GM21381 (cell line): Measurements from ENCODE around the gene ABCB4.

Experiments used
- ATAC-seq: cut with Tn5 transposase; IDR thresholded peaks from one replicate; pipeline ENCODE4 v1.9.1; 2021; ENCODE audit warnings: mild to moderate bottlenecking, moderate library complexity; ENCODE audit not compliant: unreplicated experiment

Gene ABCB4

DNA sequence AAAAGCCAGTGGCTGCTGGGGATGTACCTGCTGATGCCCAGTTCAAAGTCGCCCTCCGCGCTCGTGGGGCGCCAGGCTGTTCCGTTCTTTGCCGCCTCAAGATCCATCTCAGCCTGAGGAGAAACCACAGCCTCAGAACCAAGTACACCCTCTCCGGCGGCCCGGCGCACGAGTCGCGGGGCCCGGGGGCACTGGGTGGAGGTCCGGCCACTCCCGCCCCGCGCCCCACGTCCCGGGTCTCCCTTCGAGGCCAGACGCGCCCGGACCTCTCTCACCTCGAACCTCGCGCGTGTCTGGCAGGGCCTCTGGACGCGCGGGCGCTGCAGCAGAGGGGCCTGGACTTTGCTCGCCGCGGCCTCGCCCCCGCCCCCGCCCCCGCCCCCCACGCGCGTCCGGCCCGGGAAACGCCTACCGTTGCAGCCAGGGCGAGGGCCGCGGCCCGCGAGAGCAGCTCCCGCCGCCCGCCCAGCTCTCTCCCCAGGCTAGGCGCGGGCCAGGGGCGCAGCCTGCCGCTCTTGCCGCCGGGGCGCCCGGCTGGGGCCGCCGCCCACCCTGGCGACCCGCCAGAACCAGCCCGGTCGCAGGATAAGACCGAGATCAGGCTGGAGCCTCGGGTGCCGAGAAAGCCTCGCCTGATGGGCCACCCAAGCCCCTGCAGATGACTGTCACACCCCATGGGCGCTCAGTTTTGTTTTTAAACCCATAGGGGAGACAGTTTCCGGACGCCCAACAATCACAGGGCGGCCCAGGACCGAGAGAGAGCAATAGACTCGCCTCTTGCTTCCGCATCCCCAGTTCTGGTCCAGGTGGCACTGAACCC, at the start of gene ABCB4:
TSS of gene ABCB4 (minus strand) at position 322 of the 820 bp plus-strand sequence. CDS start at position 107, 215 bp downstream.
- ATAC-seq: peak; percentile 16

- ATAC-seq: no peak
Measured at GRCh38 chr7:87518735-87519134, 43.3 kb upstream of the ABCB4 start.

DNA sequence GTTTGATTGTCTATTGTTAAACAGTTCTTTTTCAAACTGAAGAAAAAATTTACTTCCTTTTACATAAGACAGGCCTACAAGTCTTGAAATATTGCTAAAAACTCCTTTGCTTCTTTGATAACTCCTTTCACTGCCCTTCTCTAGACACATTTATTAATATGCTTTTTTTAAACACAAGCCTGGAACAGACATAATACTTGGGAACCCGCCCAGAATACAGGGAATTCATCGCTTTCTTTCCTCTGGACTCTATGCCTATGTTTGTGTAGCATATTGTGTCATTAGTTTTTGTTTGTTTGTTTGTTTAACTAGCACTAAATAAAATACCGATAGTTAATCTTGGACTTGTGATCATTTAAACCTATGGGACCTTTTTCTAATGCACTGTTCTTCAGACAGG, 42.4 kb upstream of the ABCB4 start:
- no peak for ATAC-seq

- ATAC-seq: no peak
Measured at GRCh38 chr7:87517136-87517815, 41.8 kb upstream of the ABCB4 start.

- no peak for ATAC-seq
Measured at GRCh38 chr7:87513735-87514335, 38.4 kb upstream of the ABCB4 start.

DNA sequence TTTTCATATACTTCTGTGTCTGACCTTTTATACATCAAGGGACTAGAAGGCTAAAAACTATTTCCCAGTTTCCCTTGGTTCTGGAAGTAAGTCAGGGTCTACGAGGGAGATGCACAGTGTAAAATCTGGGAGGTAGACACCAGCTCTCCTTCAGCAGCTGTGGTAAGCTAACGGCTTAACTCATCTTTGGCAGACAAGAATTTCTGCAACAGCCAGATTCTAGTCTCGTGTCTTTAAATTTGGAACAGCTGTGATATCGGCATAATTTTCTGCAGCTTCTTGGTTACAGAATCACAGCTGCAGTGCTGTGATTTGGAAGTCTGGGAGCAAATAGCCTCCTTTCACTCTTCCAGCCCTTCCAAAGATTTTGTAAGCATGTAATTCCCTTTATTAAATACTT, 37.4 kb upstream of the ABCB4 start:
- ATAC-seq: no peak

GRCh38 chr7:87511510-87511909, 36.0 kb upstream of the ABCB4 start:
- no peak for ATAC-seq

DNA sequence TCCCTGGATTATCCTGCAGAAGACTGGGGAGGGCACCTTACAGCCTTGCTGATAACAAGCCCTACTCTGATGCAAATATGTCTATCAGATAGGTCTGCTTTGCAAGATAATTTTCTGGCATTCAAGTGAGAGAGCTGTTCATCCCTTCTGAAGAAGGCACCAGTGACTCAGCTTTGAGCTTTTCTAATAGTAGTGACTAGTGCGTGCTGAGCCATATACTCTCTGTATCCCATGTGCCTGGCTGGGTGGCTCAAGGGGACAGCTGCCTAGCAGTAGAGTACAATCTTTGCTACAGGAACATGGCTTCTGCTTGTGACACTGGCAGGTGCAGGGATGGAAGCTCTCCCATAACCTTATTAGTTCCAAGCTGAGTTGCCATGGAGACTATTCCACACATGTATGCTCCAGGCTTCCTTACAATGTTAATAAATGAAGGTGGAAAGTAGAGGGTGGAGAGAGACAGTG, 35.0 kb upstream of the ABCB4 start:
- ATAC-seq: no peak

GRCh38 chr7:87507446-87507845, 32.0 kb upstream of the ABCB4 start:
- no peak for ATAC-seq

DNA sequence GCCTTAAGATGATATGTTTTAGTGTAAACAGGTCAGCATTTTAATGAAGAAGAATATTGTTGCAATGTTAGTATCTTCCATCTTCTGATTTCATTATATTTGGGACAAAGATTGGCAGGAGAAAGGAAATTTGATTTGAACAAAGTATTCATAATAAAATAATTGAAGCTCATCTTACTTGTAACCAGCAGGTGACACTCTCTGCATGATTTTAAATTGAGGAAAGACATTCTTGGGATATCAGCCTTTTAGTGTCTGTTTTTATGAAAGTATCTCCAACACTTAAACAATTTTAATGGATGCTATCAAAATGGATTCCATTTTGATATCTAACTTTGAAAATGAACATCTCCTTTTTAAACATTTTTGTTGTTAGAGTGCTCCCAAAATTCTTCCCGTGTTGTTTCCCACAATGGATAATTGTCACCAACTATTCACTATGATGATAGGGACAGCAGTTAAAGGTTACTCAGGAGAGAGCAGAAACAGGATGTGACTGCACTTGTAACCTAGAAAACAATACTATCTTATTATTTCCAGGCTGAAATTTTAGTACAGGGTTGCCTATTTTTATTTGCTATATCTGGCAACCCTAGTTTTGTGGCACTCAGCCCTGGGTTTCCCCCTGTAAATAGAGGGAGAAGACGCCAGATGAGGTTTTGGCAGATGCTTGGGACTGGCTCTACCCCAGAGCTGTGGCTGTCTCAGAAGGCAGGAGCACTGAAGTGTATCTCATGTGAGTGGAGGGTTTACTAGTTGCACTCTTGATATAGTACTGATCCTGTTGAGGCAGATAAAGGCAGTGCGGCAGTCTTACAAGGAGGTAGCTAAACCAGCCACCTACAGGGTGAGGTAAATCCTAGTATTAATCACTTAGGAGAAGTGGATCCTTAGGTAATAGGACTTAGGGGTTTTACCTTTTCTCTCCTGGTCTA, 31.0 kb upstream of the ABCB4 start:
- ATAC-seq: no peak

DNA sequence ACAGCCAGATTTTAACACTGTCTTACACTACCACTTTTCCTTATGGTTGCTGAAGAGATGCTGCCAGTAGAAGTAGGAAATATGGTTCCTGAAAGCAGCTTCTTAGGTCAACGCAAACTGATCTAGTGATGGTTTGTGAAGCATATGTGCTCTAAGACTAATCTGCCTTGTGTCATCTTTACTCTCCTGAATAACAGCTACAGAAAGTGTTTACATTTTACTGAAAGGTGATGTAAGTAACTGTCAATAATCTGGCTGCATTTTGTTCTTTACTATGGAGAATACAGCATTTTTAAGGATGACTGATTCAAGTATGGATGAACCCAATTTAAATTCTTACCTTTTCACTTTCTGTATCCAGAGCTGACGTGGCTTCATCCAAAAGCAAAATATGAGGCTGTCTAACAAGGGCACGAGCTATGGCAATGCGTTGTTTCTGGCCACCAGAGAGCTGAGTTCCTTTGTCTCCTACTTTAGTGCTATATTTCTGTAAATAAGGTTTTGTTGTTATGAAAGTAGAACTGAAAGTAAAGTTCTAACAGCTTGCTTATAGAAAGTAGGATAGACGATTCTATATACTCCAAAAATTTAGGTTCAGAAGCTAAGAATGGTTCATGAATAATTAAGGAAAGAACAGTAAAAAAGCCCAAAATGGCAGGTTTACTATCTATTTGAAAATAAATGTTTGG, 30.2 kb upstream of the ABCB4 start:
- no peak for ATAC-seq

DNA sequence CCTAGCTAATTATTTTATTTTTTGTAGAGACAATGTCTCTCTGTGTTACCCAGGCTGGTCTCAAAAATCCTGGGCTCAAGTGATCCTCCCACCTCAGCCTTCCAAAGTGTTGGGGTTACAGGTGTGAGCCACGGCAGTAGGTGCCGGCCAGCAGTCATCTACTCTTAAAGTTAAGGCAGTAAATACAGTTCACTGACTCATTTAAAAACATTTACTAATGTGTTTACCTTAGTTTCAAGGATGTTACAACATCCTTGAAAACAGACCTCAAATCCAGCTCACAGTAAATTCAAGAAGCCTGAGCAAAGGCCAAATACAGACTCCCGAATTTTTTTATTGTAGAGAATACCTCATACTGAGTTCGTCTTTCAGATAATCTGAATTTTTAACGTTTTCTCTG, 29.6 kb upstream of the ABCB4 start:
- ATAC-seq: no peak

- no peak for ATAC-seq
Measured at GRCh38 chr7:87499494-87499893, 24.0 kb upstream of the ABCB4 start.

- no peak for ATAC-seq
Measured at GRCh38 chr7:87498893-87499292, 23.4 kb upstream of the ABCB4 start.

DNA sequence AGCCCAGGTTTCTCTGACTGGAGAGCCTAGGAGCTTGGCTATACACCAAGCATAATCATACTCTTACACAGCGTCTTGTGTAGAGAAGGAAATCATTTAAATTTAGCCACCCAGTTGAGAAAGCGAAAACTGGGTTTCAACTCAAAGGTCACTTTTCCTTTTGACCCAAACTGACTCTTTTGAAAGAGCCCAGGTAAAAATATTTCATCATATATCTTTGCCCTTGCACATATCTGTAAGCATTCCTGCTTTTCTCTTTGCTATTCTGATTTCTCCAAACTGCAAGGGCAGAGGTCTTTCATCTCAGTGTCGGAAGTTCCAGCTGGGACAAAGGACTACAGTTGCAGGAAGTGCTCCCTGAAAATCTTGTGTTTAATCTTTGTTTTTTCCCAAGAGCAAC, 22.0 kb upstream of the ABCB4 start:
- no peak for ATAC-seq

- no peak for ATAC-seq
Measured at GRCh38 chr7:87495366-87495765, 19.9 kb upstream of the ABCB4 start.

GRCh38 chr7:87494454-87494853, 19.0 kb upstream of the ABCB4 start:
- ATAC-seq: no peak

DNA sequence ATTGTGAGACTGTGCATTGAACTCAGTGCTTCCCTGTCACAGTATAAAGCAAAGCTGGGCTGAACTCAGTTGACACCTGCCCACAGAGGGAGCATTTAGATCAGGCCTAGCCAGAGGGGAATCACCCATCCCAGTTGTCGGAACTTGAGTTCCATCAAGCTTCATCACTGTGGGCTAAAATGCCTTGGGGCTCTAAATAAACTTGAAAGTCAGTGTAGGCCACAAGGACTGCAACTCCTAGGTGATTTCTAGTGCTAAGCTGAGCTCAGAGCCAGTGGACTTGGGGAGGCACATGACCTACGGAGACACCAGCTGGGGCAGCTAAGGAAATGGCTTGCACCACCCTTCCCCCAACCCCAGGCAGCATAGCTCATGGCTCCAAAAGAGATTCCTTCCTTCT, 7.7 kb upstream of the ABCB4 start:
- ATAC-seq: no peak

GRCh38 chr7:87482115-87482514, 6.6 kb upstream of the ABCB4 start:
- no peak for ATAC-seq

DNA sequence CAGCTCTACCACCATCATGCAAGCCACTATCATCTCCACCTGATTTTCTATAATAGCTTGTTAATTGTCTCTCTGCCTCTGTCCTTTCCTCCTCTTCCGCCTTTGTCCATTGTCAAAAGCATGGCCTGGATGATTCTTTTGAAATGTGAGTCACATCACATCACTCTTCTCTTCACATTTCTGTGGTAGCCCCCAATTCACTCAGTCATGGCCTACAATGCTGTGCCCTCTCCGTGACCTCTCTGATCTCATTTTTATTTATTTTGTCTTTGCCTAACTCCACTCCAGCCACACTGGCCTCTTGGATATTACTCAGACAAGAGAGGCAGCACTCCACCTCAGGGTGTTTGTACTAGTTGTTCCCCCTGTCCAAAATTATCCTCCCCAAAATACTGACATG, 4.9 kb upstream of the ABCB4 start:
- ATAC-seq: no peak
